ENCODE measurements around the gene GZMB. TPM values are rescaled to one million over a fixed set of nuclear protein-coding genes. Genes with fewer than 3 reads are reported as not detected.
A peak's percentile ranks its signal among the peaks of the same experiment; 100 is the strongest.

GZMB gene
- 100 to 1,000 TPM in 1 of 4 donors, 1 to 10 TPM in 1, not detected in 2; 2.8 to 122 TPM for total RNA-seq

GRCh38 chr14:24634158-24634557, at the start of gene GZMB:
GZMB (minus strand) TSS chr14:24634190; CDS start chr14:24634160, 30 bp downstream.
- intact Hi-C loops (cut with DNase I; ENCODE audit: low total_unique reads): no loop called here
- Histone ChIP-seq H3K9me3 (no peaks in the 10 kb centered on the region), H3K4me1 (no peaks in the 10 kb centered on the region), H3K27ac (no peak within 1 kb of the TSS), H3K4me3 (no peak within 1 kb of the TSS), H3K36me3 (no peaks in the 10 kb centered on the region), H3K27me3 (no peaks in the 10 kb centered on the region)
- DNase-seq: no peak
- TF ChIP-seq POLR2A (IDR thresholded peaks at IDR 0.05) (no peak), CTCF (IDR thresholded peaks at IDR 0.05) (no peak)

- Histone ChIP-seq H3K36me3 (no peaks in the 10 kb centered on the region), H3K27me3 (no peaks in the 10 kb centered on the region), H3K27ac (no peak overlapping the region), H3K4me1 (no peaks in the 10 kb centered on the region), H3K9me3 (no peaks in the 10 kb centered on the region), H3K4me3 (no peak overlapping the region)
- no peak for TF ChIP-seq POLR2A (IDR thresholded peaks at IDR 0.05)
- TF ChIP-seq CTCF (IDR thresholded peaks at IDR 0.05): no peak
- intact Hi-C loops (cut with DNase I; ENCODE audit: low total_unique reads): no loop called here
- no peak for DNase-seq
These were observed 47.1 kb upstream of the GZMB start for GRCh38 chr14:24681056-24681455.

DNA sequence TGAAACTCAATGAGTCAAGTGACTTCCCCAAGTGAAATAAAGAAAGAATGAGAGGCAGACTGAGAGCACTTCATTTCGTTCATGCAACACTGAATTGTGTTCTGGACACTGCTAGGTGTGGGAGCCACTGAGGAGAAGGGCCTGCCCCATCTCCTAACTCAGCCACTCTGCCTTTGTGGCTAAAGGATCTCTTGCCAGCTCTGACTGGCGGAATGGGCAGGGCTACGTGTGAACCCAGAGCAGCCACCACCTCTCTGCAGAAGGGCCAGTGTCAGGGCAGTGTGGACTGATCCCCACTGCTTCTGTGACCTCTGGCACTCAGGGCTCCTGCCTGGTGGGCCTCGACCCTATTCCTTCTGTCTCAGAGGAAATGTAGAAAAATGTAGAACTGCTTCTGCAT, 46.5 kb upstream of the GZMB start:
- Histone ChIP-seq H3K27ac (no peak overlapping the region), H3K4me1 (no peaks in the 10 kb centered on the region), H3K36me3 (no peaks in the 10 kb centered on the region), H3K9me3 (no peaks in the 10 kb centered on the region), H3K27me3 (no peaks in the 10 kb centered on the region), H3K4me3 (no peak overlapping the region)
- no peak for TF ChIP-seq CTCF (IDR thresholded peaks at IDR 0.05)
- no peak for TF ChIP-seq POLR2A (IDR thresholded peaks at IDR 0.05)
- DNase-seq: no peak
- intact Hi-C loops (cut with DNase I; ENCODE audit: low total_unique reads): no loop called here

DNA sequence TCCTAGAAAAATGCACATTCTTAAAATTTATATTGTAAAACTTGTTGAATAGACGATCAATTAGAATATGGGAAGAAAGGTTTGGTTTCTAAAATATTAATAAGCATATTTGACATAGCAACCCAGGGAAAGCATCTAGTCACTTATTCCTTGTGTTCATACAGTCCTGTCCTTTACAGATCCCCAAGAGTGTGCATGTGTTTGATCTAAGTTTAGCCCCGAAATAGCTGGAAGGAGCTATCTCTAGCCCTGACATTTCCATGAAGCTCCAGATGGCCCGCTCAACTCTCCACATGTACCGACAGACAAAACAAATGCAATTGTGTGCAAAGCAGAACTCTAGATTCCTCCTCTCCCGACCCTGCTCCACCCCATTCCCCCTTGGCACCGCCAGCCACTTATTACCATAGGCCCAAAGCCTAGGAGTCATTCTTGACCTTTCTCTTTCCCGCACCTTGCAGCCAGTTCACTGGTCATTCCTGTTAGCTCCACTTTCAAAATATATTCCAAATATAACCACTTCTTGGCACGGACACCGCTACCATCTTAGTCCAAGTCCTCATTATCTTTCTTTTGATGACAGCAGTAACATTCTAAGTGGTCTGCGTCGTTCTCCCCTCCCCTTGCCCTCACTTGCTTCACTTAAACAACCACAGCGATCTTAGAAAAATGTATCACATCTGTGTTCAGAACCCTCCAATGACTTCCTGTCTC, 45.4 kb upstream of the GZMB start:
- Histone ChIP-seq H3K36me3 (no peaks in the 10 kb centered on the region), H3K9me3 (no peaks in the 10 kb centered on the region), H3K4me3 (no peak overlapping the region), H3K27ac (no peak overlapping the region), H3K4me1 (no peaks in the 10 kb centered on the region), H3K27me3 (no peaks in the 10 kb centered on the region)
- TF ChIP-seq POLR2A (IDR thresholded peaks at IDR 0.05): no peak
- no peak for TF ChIP-seq CTCF (IDR thresholded peaks at IDR 0.05)
- intact Hi-C loops (cut with DNase I; ENCODE audit: low total_unique reads): no loop called here
- DNase-seq: no peak

DNA sequence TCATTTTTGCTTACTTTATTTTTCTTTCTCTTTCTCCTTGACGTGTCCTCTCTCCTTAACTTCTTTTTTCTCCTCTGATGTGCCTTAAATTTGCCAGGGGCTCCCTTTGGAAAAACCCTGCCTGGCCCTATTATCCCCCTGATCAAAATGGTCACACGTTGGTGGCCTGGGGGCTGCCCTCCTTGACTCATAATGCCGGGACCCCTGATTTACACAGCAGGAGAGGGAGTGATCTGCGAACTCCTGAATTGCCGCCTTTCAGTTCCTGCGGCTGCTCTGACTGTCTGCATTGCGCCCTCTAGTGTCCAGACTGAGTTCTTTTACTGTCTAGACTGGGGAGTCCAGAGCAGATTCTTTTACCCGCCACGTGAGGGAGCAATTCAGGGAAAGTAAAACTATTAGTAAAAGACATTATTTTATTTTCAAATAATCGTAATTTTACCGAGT, 44.8 kb upstream of the GZMB start:
- Histone ChIP-seq H3K27ac (no peak overlapping the region), H3K9me3 (no peaks in the 10 kb centered on the region), H3K27me3 (no peaks in the 10 kb centered on the region), H3K36me3 (no peaks in the 10 kb centered on the region), H3K4me1 (no peaks in the 10 kb centered on the region), H3K4me3 (no peak overlapping the region)
- peak; percentile 41 to 52 for DNase-seq
- peak; percentile 66 to 79 (median 70) for TF ChIP-seq CTCF (IDR thresholded peaks at IDR 0.05)
- TF ChIP-seq POLR2A (IDR thresholded peaks at IDR 0.05): no peak
- intact Hi-C loops (cut with DNase I; ENCODE audit: low total_unique reads): no loop called here
